Retinal pigment epithelial cell (primary cell): Measurements from ENCODE around the gene NAA60.

ENCODE experiments used
- DNase-seq: peaks from one replicate; pipeline ENCODE4 v3.0.0-alpha.2; 2010; ENCODE audit warnings: low read depth
- H3K4me3 ChIP-seq: 2 replicates; pipeline ENCODE4 v1.5.1; 2011; ENCODE audit warnings: mild to moderate bottlenecking, low read length, control low read depth, moderate library complexity
- TF ChIP-seq, protein P1 (sequence below): conservative IDR thresholded peaks from 2 replicates; pipeline ENCODE4 v1.5.1; 2011; ENCODE audit warnings: low read depth, low read length, control low read depth, inconsistent platforms

The NAA60 gene

DNA sequence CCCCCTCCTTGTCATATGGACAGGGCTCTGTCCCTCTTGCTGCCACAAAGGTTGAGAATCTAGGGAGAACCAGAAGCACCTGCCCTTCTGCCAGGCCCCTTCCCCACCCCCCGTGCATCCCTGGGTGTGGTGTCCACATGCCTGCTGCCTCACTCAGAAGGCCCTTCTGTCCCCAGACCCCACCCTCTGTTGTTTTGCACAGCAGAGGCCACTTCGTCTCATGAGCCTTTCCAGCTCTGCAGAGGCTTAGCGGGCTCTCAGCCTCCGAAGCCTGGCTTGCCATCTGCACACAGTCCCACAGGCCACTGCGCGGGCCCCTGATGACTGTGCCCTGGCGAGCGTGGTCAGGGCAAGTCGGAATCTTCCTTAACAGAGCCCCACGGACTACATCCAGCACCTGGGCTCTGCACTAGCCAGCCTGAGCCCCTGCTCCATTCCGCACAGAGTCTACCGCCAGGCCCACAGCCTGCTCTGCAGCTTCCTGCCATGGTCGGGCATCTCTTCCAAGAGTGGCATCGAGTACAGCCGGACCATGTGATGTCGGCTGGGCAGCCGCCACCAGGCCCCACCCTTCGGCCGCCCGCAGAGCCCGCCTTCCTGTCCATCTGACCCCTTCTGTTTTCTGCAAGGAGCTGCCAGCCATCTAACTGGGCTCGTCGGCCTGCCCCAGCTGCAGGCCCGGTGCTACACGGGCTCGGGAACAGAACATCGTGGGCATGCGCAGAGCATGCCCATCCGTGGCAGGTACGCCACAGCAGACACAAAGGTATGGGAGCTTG, 41.0 kb downstream of the NAA60 start:
- TF ChIP-seq, protein P1, sequence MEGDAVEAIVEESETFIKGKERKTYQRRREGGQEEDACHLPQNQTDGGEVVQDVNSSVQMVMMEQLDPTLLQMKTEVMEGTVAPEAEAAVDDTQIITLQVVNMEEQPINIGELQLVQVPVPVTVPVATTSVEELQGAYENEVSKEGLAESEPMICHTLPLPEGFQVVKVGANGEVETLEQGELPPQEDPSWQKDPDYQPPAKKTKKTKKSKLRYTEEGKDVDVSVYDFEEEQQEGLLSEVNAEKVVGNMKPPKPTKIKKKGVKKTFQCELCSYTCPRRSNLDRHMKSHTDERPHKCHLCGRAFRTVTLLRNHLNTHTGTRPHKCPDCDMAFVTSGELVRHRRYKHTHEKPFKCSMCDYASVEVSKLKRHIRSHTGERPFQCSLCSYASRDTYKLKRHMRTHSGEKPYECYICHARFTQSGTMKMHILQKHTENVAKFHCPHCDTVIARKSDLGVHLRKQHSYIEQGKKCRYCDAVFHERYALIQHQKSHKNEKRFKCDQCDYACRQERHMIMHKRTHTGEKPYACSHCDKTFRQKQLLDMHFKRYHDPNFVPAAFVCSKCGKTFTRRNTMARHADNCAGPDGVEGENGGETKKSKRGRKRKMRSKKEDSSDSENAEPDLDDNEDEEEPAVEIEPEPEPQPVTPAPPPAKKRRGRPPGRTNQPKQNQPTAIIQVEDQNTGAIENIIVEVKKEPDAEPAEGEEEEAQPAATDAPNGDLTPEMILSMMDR, result no peak
- no peak for DNase-seq
- H3K4me3 ChIP-seq, result no peak overlapping the region

DNA sequence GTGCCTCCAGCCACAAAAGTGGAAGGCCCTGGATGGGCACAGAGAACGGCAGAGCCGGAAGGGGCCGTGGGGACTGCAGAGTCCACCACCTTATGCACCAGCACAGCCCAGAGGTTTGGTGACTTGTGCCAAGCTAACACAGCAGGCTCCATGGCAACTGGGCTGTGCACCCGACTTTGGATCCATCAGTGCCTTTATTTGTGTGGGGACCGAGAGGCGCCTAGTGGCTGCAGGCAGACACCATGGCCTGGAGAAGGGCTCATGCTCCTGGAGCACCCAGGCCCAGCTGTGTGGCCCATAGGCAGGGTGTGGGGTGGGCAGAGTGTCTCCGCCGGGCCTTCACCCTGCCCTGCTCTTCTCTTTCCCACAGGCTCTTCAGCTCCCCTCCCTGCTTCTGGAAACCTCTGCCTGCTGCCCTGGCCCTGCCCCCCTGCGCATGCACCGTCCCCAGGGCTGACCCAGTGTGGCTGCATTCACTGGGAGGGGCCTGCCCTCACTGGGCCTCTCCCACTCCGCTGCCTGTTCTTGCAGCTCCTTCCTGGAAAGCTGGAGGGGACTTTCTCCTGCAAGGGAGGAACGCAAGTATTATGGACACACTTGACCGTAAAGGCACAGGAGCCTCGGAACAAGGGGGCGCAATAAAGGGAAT, 41.7 kb downstream of the NAA60 start:
- DNase-seq, result no peak
- TF ChIP-seq, protein P1, result no peak
- H3K4me3 ChIP-seq, result no peak overlapping the region

DNA sequence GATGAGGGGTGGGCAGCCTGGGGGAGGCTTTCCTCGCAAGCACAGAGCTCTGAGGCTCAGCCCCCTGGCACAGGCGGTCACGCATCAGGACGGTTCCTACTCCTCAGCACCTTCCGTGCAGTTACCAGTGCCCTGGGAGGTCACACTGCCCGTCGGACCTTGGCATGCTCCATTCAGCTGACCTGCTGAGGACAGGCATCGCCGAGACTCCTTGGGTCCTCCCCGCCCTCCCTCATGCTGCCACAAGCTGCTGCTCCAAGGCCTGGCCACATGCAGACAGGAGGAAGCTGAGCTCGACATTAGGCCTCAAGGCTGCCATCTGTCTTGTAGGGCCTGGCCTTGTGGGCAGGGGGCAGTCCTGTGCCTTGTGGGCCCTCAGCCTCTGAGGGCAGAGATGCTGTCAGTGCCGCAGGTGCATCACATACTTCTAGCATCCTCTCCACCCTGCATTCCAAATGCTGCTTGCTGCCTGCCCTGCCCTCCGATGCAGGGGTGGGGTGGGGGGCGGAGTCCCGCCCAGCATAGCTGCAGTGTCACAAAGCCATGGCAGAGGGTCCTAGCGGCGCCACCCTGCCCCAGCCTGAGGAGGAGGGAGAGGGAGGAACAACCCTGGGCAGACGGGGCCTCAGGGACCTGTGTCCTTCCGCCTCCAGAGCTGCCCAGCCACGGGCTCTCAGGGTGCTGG, 42.5 kb downstream of the NAA60 start:
- DNase-seq, result no peak
- no peak overlapping the region for H3K4me3 ChIP-seq
- TF ChIP-seq, protein P1, result no peak

DNA sequence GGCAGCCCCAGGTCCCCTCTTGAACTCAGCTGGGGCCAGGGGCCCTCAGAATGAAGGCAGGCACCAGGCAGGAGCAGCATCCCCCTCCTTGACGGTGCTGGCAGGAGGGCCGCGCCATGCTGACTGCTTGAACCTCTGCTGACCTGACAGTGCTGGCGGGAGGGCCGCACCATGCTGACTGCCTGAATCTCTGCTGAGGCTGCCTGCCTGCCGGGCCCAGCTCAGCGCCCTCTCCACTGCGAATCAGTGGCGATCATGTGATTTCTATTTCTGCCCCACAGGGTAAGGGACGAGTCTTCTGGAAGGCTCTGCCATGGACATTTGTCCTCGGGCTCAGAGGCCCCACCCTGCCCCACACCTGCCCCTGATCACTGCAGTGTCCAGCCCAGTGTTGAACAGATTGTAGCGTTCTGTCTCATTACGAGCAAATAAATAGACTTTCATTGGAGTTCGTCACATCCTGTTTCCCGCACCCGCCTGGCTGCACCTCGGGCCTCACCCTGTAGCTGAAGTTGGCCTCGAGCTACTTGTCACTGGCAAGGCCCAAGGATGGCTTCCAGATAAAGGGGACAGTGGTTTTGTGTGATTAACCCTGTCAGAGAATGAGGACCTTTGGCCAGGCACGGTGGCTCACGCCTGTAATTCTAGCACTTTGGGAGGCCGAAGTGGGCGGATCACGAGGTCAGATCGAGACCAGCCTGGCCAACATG, 43.2 kb downstream of the NAA60 start:
- TF ChIP-seq, protein P1, result no peak
- H3K4me3 ChIP-seq, result no peak overlapping the region
- no peak for DNase-seq

DNA sequence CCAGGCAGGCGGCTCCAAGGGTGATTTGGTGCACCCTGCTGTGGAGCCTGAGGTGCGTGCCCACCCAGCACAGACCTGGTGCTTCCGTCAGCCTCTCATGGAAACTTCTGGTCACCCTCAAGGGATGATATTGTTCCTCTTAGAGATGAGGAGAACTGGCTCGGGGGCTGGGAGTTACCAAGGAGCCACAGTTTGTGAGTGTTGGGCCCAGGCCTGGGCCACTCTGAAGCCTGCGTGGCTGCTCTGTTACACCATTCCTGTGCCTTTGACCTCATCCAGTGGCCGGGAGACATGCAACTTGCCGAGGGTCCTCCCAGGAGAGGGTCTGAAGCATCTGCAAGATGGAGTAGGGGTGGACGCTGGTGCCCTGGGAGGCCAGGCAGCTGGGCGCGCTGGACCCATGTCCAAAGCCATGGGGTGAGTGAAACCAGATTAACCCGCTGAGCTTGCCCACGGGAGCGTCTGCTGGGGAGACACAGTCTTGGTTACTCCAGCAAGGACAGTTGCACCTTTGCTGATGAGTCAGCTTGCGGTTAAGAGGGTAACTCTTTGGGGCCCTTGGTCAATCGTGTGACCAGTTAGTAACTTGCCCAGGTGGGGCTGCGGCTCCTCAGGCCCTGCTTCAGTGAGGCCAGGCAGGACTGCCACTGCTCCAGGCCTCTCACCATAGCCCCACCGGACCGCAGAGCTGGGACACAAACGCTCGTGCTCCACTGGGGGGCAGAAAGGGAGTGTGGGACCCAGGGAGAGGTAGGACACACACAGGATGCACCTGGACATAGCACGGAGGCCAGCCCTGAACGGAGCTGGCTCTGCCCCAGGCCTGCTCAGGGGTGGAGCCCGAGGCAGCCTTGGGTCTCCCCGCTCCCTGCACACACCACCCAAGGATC, 44.3 kb downstream of the NAA60 start:
- no peak overlapping the region for H3K4me3 ChIP-seq
- DNase-seq, result no peak

More for the DNA sequence above, 44.3 kb downstream of the NAA60 start:
- TF ChIP-seq, protein P1, result no peak
